ENCODE data around the gene MPV17L2. TPM values are rescaled to one million over a fixed set of nuclear protein-coding genes. Genes with fewer than 3 reads are reported as not detected.

MPV17L2 gene
- total and polyA plus RNA-seq, 2 of the 4 experiments (the other 2 are of a cell fraction), result 7.2 to 19.5 TPM

DNA sequence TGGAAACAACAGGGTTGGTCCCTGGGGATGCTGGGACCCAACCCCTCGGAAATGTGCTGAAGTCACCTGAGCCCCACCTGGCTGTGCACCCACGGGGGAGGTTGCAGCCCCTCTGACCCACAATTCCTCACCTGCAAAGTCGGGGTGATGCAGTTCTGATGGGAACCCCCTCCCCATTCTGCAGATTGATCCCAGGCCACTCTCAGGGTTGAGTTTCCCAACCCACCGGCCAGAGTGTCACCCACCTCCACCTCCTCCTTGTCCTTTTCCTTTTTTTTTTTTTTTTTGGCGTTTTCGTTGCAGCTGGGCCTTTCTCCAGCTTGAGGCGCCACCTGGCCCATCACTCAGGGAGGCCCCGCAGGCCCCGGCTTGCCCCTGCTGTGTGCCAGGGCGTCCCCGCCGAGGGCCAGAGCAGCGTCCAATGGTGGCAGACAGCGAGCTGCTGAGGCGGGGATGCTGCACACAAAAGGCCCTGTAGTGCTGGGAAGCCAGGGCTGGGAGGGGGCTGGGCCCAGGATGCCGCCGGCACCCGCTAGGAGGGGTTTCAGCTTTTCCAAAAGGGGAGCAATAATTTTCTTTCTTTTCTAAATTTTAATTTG, 35.5 kb upstream of the MPV17L2 start:
- DNase-seq (no peak), ATAC-seq (ENCODE audit: low read depth) (no peak)
- Histone ChIP-seq H4K5ac (ENCODE audit: low read depth, low read length) (no peak overlapping the region), H3K18ac (ENCODE audit: low read depth, low read length) (no peak overlapping the region), H4K91ac (ENCODE audit: insufficient read depth, low read depth, low read length) (no peak overlapping the region), H3K56ac (ENCODE audit: extremely low read depth, insufficient read depth, low read length) (no peak overlapping the region), H2AK9ac (replicated peaks; ENCODE audit: low read depth, low read length, poor library complexity) (peak overlapping the region; percentile 96), H3K14ac (replicated peaks; ENCODE audit: low read depth, low read length) (no peak overlapping the region), H3K4me3 (ENCODE audit: insufficient read depth, low read depth, low read length) (no peak overlapping the region), H3K9ac (ENCODE audit: low read depth, low read length) (no peak overlapping the region), H3K4me1 (ENCODE audit: control insufficient read depth, insufficient read depth, low read length) (peaks cover 20% of the 10 kb centered on the region), H2AK5ac (ENCODE audit: low read depth, low read length) (peak overlapping the region; percentile 37; the same call in 1 of the 2 replicates), H2BK5ac (ENCODE audit: low read depth, low read length, poor library complexity, severe bottlenecking) (no peak overlapping the region), H3K9me3 (ENCODE audit: control insufficient read depth, insufficient read depth, low read length) (no peaks in the 10 kb centered on the region), H3K9me1 (ENCODE audit: insufficient read depth, low read length) (peaks cover 11% of the 10 kb centered on the region), H3K4me2 (ENCODE audit: low read depth, low read length) (no peak overlapping the region; the same call in 1 of the 2 replicates), H3K79me1 (ENCODE audit: low read depth in 1 of 2, low read length in 2 of 2) (peaks cover 21 to 55% of the 10 kb centered on the region in 2 experiments), H3K36me3 (ENCODE audit: control insufficient read depth, insufficient read depth, low read length) (peaks cover 21% of the 10 kb centered on the region), H2AFZ (replicated peaks; ENCODE audit: low read length, poor library complexity) (peak overlapping the region; percentile 70), H3K23ac (ENCODE audit: low read depth, low read length) (no peak overlapping the region), H2BK15ac (ENCODE audit: low read depth, low read length) (no peak overlapping the region), H4K20me1 (ENCODE audit: insufficient read depth, low read length) (peaks cover 27% of the 10 kb centered on the region), H2BK120ac (ENCODE audit: low read depth, low read length) (no peak overlapping the region), H2BK20ac (ENCODE audit: low read depth, low read length) (0 out of 2 replicates have a peak overlapping the region, but pooled peaks have one; percentile 16), H4K8ac (ENCODE audit: low read depth in 2 of 2, low read length in 2 of 2) (peak overlapping the region in 1 of 2 experiments; percentile 65; a peak in 2 of 4 replicates), H3K27ac (ENCODE audit: insufficient read depth, low read length) (no peak overlapping the region), H3K27me3 (ENCODE audit: control insufficient read depth, insufficient read depth, low read length) (no peaks in the 10 kb centered on the region), H3K4ac (ENCODE audit: low read depth, low read length) (no peak overlapping the region; the same call in 1 of the 2 replicates)
- BruUV-seq (replicated peaks), result no TSS peak
- dilution Hi-C loops (cut with HindIII; ENCODE audit: low sequenced_read_pairs, unreplicated experiment) (no loop called here), intact Hi-C loops (cut with micrococcal nuclease) (loop anchor here (10.0 kb wide), 1 partner anchor 153 kb away; the partner anchor contains the start of gene ARRDC2), in situ Hi-C loops (cut with MboI; ENCODE audit: low sequenced_read_pairs) (no loop called here)
- POLR2A ChIA-PET (ENCODE audit: unreplicated experiment), result no interaction called here
- TF ChIP-seq MXI1 (IDR thresholded peaks at IDR 0.05; ENCODE audit: borderline replicate concordance, low read depth, low read length) (no peak), NFE2L2 (IDR thresholded peaks at IDR 0.05; ENCODE audit: low read depth, low read length) (no peak), POLR2A (IDR thresholded peaks at IDR 0.05; ENCODE audit: low read depth, low read length) (no peak), RFX5 (IDR thresholded peaks at IDR 0.05; ENCODE audit: low read depth, low read length) (no peak), CHD1 (IDR thresholded peaks at IDR 0.05; ENCODE audit: low read depth, low read length) (no peak), SMC3 (IDR thresholded peaks at IDR 0.05; ENCODE audit: low read depth, low read length) (no peak), BHLHE40 (IDR thresholded peaks at IDR 0.05; ENCODE audit: low read depth, low read length) (no peak), MAZ (IDR thresholded peaks at IDR 0.05; ENCODE audit: borderline replicate concordance, low read depth, low read length) (no peak), RCOR1 (IDR thresholded peaks at IDR 0.05; ENCODE audit: insufficient replicate concordance, low read length) (no peak), CEBPB (IDR thresholded peaks at IDR 0.05; ENCODE audit: low read depth, low read length) (no peak)
- TF ChIP-seq, protein P1, sequence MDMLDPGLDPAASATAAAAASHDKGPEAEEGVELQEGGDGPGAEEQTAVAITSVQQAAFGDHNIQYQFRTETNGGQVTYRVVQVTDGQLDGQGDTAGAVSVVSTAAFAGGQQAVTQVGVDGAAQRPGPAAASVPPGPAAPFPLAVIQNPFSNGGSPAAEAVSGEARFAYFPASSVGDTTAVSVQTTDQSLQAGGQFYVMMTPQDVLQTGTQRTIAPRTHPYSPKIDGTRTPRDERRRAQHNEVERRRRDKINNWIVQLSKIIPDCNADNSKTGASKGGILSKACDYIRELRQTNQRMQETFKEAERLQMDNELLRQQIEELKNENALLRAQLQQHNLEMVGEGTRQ (IDR thresholded peaks at IDR 0.05; ENCODE audit: low read depth, low read length), result no peak
- TF ChIP-seq, protein P2, sequence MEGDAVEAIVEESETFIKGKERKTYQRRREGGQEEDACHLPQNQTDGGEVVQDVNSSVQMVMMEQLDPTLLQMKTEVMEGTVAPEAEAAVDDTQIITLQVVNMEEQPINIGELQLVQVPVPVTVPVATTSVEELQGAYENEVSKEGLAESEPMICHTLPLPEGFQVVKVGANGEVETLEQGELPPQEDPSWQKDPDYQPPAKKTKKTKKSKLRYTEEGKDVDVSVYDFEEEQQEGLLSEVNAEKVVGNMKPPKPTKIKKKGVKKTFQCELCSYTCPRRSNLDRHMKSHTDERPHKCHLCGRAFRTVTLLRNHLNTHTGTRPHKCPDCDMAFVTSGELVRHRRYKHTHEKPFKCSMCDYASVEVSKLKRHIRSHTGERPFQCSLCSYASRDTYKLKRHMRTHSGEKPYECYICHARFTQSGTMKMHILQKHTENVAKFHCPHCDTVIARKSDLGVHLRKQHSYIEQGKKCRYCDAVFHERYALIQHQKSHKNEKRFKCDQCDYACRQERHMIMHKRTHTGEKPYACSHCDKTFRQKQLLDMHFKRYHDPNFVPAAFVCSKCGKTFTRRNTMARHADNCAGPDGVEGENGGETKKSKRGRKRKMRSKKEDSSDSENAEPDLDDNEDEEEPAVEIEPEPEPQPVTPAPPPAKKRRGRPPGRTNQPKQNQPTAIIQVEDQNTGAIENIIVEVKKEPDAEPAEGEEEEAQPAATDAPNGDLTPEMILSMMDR (conservative IDR thresholded peaks at IDR 0.05; ENCODE audit: low read depth, low read length), result no peak
- CTCF ChIA-PET, result no interaction called here
- 80% methylated on average over 3 of the region's 18 CpGs; no CpG with 5 or more reads in 1 of the 2 experiments for WGBS, 2 experiments (ENCODE audit: extremely low coverage in 2 of 2, insufficient read length in 1 of 2)

All from IMR-90 (cell line).